Brain microvascular endothelial cell (primary cell): ENCODE measurements around the gene GREB1.

ENCODE experiments used
- DNase-seq: peaks from one replicate; pipeline ENCODE4 v3.0.0-alpha.2; 2020
- H3K27ac ChIP-seq: fragments of 250-450 bp; sonication (Bioruptor Pico); 2 replicates; pipeline ENCODE4 v1.5.1; 2020; ENCODE audit warnings: mild to moderate bottlenecking, moderate library complexity
- H3K27me3 ChIP-seq: fragments of 250-450 bp; sonication (Bioruptor Pico); replicated peaks from 2 replicates; pipeline ENCODE4 v1.5.1; 2020; ENCODE audit warnings: mild to moderate bottlenecking
- H3K36me3 ChIP-seq: fragments of 250-450 bp; sonication (Bioruptor Pico); replicated peaks from 2 replicates; pipeline ENCODE4 v1.5.1; 2020; ENCODE audit warnings: mild to moderate bottlenecking
- H3K4me3 ChIP-seq: 2 replicates; pipeline ENCODE4 v1.5.1; 2011; ENCODE audit warnings: low read depth, mild to moderate bottlenecking, control low read depth, low read length, moderate library complexity
- in situ Hi-C: cut with HindIII; loops from 2 replicates; pipeline ENCODE4 v1.10.0; 2017; ENCODE audit warnings: low sequenced_read_pairs, low pct_ligation_motif_present
- TF ChIP-seq, protein P1 (sequence below): IDR thresholded peaks from 2 replicates; pipeline ENCODE4 v1.5.1; 2011; ENCODE audit warnings: low read depth, mild to moderate bottlenecking, moderate library complexity, low read length, control low read depth, inconsistent platforms; ENCODE audit errors: missing control alignments

GREB1 gene

DNA sequence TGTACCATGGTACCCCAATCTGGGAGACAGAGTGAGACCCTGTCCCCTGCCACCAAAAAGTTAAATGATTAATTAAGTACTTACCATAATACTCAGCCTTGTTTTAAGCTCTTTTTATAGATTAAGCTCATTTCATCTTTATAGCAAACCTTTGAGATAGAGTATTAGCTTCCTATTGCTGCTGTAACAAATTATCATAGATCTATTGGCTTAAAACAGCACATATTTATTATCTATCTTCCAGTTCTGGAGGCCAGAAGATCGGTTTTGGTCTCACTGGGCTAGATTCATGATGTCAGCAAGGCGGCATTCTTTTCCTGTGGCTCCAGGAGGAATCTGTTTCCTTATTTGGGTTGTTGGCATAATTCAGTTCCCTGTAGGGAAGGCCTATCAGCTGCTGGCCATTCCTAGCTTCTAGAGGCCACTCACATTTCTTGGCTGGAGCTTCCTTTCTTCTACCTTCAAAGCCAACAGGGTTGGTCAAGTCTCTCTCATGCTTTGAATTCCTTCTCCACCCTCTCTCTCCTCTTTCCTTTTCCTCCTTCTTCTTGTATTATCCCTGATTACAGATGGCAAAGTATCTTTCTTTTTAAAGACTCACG, 13.7 kb upstream of the GREB1 start:
- peaks cover 2% of the 10 kb centered on the region for H3K27me3 ChIP-seq
- no peak for DNase-seq
- TF ChIP-seq, protein P1, sequence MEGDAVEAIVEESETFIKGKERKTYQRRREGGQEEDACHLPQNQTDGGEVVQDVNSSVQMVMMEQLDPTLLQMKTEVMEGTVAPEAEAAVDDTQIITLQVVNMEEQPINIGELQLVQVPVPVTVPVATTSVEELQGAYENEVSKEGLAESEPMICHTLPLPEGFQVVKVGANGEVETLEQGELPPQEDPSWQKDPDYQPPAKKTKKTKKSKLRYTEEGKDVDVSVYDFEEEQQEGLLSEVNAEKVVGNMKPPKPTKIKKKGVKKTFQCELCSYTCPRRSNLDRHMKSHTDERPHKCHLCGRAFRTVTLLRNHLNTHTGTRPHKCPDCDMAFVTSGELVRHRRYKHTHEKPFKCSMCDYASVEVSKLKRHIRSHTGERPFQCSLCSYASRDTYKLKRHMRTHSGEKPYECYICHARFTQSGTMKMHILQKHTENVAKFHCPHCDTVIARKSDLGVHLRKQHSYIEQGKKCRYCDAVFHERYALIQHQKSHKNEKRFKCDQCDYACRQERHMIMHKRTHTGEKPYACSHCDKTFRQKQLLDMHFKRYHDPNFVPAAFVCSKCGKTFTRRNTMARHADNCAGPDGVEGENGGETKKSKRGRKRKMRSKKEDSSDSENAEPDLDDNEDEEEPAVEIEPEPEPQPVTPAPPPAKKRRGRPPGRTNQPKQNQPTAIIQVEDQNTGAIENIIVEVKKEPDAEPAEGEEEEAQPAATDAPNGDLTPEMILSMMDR, result no peak
- in situ Hi-C loops, result no loop called here
- no peak overlapping the region for H3K27ac ChIP-seq
- no peaks in the 10 kb centered on the region for H3K36me3 ChIP-seq
- no peak overlapping the region for H3K4me3 ChIP-seq

GRCh38 chr2:11521775-11522174, 12.1 kb upstream of the GREB1 start:
- TF ChIP-seq, protein P1, result no peak
- DNase-seq, result no peak
- no peak overlapping the region for H3K27ac ChIP-seq
- H3K4me3 ChIP-seq, result no peak overlapping the region
- no peaks in the 10 kb centered on the region for H3K27me3 ChIP-seq
- in situ Hi-C loops, result no loop called here
- no peaks in the 10 kb centered on the region for H3K36me3 ChIP-seq

- TF ChIP-seq, protein P1, result no peak
- Histone ChIP-seq H3K36me3 (no peaks in the 10 kb centered on the region), H3K27me3 (peaks cover 3% of the 10 kb centered on the region), H3K4me3 (no peak overlapping the region), H3K27ac (no peak overlapping the region)
- in situ Hi-C loops, result no loop called here
- no peak for DNase-seq
These were observed 9.4 kb upstream of the GREB1 start for GRCh38 chr2:11524470-11524869.

- H3K27ac ChIP-seq, result no peak overlapping the region
- in situ Hi-C loops, result no loop called here
- no peaks in the 10 kb centered on the region for H3K36me3 ChIP-seq
- peaks cover 3% of the 10 kb centered on the region for H3K27me3 ChIP-seq
- no peak overlapping the region for H3K4me3 ChIP-seq
- TF ChIP-seq, protein P1, result no peak
- no peak for DNase-seq
These were observed 8.1 kb upstream of the GREB1 start for GRCh38 chr2:11525762-11526161.

GRCh38 chr2:11527001-11527400, 6.8 kb upstream of the GREB1 start:
- in situ Hi-C loops, result no loop called here
- H3K27ac ChIP-seq, result no peak overlapping the region
- TF ChIP-seq, protein P1, result no peak
- DNase-seq, result no peak
- no peaks in the 10 kb centered on the region for H3K36me3 ChIP-seq
- peaks cover 3% of the 10 kb centered on the region for H3K27me3 ChIP-seq
- no peak overlapping the region for H3K4me3 ChIP-seq

- no peaks in the 10 kb centered on the region for H3K36me3 ChIP-seq
- in situ Hi-C loops, result no loop called here
- no peak for DNase-seq
- no peak overlapping the region for H3K27ac ChIP-seq
- no peak overlapping the region for H3K4me3 ChIP-seq
- peaks cover 6% of the 10 kb centered on the region for H3K27me3 ChIP-seq
- TF ChIP-seq, protein P1, result no peak
These were observed 5.6 kb upstream of the GREB1 start for GRCh38 chr2:11528228-11528627.
